DMS114 treated with DMSO at 0.1 percent for 48 hours (cell line): ENCODE data around the gene PXDN.

Experiments used
- DNase-seq: peaks from one replicate; lab custom pipeline; 2025; ENCODE audit not compliant: unreplicated experiment; lab: John Stamatoyannopoulos, UW

Gene PXDN

DNA sequence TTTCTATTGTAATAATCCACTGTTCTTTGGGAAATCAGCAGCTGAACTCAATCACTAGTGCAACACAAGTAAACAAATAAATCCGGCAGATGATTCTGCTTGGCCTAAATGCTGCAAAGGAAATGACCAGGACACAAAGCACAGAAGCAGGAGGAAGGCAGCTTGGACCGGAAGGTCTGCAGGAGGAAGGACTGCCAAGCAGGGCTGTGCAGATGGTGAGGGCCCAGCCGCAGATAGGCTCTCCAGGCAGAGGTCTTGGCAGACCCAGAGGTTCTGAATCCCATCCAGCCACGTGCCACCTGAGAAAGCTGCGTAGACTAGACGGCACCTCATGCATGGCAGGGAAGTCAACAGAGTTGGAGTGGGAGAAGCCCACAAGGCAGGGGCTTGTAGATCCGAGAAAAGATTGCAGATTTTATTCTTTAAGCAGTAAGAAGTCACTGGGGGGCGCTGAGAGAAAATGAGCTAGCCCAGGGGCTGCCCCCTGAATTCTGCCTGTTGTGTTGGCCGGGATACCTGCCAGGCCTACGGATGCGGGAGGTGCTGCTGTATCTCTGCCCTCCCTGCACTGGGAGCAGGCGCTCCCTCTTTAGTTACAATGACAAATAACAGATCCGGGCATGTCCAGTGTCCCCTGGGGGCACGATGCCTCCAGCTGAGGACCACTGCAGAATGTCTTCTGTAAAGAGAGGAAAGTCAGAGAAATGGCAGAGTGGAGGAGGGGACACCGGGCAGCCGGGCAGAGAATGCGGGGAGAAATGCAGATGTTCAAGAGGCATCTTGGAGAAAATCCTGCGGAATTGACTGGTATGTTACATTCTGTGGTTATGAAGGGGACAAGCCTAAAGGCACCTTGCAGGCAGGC is 153.5 kb downstream of the PXDN start:
- no peak for DNase-seq

DNA sequence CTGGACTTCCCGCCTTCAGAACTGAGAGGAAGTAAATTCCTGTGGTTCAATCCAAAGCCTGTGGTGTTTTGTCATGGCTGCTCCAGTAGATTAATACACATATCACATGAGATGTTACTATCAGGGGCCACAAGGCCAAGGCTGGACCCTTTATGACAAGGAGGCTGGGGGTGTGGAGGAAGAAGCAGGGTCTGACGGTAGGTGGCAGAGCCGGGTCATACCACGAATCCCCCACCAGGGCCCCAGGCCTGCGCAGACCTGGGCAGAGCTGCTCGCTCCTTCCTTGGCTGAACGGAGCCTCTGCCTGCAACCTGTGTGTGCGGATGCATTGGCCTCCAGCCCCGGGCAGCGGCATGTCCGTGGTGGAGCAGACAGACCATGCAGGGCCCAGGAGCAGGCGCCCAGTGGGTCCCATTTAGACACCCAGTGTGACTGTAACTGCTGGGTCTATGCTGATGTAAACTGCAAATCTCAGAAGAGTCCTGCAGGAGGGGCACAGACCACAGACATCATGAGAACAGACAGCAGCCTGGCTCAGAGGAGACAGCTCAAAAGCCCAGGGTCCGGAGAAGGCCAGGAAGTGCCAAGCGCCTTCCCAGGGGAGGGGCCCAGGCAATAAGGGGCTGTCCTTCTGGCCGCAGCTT is 155.2 kb downstream of the PXDN start:
- DNase-seq: no peak

DNA sequence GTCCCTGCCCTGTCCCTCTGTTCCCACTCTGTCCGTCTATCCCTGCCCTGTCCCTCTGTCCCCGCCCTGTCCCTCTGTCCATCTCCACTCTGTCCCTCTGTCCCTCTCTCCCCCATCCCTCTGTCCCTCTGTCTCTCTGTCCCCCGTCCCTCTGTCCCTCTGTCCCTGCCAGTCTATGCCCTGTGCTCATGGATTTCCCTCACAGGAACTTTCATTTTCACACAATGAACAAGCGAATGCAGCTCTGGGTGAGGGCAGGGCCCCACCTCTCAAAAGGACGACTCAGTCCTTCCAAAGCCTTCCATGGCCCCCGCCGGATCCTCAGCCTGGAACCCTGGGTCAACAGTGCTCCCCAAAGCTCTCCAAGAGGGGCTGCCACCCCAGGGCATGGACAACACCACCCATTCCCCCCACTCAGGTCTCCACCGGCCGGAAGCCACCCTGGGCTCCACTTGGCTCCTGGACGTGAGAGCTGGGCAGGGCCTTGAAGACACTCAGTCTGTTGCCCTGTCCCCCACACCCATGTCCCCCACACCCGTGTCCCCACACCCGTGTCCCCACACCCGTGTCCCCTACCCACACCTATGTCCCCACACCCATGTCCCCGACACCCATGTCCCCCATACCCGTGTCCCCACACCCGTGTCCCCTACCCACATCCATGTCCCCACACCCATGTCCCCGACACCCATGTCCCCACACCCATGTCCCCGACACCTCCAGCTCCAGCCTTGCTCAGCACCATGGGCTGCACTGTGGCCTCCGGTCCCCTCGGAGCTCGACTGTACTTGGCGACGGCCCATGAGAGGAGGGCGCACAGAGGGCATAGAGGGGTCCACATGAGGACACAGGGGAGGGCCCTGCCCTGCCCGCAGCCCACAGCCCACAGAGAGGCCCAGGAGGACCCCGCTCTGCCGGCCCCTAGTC is 156.0 kb downstream of the PXDN start:
- no peak for DNase-seq

DNA sequence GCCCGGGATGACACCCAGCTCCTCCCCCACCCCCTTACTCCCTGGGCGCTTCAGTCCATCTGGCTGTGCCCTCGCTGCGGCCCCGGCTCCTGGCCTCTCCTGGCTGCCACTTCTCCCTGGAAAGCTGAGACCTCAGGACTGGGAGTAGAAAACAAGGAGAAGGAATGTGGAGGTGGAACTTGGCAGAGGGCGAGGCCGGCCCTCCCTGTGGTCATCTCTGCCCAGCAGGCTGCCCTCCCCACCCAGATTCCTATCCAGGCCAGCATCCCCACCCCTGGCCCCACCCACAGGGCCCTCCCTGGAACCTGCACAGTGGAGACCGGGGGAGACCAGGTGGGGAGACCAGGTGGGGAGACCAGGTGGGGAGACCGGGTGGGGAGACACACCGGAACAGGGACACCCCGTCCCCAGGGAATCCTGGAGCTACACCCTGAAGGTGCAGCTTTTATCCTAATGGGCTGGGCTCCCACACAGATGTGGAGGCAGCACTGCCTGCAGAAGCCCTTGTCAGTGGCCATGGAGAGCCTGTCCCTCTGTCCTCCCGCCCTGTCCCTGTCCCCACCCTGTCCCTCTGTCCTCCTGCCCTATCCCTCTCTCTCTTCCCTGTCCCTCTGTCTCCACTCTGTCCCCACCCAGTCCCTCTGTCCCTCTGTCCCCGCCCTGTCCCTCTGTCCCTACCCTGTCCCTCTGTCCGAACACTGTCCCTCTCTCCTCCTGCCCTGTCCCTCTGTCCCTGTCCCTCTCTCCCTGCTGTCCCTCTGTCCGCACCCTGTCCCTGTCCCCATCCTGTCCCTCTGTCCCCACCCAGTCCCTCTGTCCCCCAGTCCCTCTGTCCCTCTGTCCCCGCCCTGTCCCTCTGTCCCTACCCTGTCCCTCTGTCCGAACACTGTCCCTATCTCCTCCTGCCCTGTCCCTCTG is 157.1 kb downstream of the PXDN start:
- no peak for DNase-seq

DNA sequence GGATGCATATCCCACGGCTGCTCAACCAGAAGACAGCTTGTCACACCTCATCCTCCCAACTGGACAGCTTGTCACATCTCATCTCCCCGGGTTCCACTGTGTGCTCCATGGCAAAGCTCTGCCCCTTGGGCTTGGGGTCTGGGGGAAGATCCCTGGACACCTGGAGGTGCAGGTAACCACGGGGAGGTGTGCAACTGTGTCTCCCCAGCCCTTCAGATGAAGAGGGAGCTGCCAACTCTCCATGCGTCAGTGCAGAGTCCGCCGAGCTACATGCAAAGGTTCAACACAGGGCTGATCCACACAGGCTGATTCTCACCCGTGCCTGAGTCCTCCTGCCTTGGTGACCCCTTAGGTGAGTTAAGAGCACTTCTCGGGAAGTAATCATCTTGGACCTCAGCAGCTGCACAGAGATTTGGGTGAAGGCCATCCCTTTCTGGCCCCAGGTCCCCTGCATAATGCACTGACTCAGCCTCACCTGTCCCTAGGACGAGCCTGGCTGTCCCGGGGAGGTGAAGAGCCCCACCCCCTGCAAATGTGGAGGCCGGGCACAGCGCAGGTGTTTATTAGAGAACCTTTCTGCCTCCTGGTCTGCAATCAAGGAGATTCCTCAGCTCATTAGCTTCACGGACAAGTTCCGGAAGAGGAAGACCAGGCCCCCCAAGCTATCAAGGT is 157.9 kb downstream of the PXDN start:
- DNase-seq: no peak

DNA sequence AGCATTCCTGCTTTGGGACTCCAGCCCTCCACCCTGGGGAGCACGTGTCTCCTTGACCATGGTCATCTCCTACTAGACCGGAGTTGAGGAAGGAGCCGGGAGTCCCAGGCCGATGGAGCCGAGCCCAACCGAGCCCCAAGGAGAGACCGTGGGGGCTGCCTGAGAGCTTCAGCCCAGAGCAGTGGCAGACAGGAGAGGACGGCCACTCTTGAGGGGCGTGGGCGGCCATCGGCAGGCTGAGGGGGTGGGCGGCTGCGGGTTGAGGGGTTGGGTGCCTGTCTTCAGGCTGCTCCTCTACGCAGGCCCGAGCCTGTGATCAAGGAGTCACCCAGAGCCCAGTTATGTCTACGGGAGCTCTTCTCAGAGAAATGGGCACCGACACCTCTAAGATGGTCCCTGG is 158.7 kb downstream of the PXDN start:
- DNase-seq: no peak

DNA sequence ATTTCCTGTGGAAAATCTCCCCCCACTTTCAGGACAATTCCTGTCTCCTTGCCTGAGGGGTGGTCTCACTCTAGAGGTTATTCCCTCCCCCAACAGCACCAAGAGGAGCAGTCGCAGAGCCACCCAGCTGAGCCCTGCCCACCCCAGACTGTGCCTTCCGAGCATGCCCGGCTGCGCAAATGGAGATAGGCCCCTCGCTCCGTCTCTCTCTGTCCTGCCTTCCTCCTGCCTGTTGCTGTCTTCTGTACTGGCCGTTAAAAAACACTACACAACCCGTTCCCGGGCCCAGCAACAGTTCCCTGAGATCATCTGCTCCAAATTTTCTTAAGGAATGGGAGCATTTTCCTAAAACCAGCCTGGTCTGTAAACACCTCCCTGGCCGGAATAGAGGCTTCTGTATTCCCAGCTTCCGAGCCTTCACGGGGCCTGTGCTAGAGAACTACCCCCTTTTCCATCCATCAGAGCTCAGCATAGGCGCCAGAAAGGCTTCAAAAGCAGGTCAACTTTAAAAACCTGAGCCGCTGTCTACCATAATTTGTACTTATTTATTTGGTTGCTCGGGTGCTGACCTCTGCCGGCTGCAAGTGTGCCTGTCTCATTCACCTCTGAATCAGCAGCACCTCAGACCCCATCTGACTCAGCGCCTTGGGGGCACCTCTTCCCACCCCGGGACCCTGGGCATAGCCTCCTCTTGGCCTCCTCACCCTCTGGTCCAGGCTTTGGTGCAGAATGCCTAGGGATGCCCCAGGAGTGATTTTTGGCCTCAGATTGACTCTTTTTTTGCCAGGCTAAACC is 159.4 kb downstream of the PXDN start:
- DNase-seq: no peak

DNA sequence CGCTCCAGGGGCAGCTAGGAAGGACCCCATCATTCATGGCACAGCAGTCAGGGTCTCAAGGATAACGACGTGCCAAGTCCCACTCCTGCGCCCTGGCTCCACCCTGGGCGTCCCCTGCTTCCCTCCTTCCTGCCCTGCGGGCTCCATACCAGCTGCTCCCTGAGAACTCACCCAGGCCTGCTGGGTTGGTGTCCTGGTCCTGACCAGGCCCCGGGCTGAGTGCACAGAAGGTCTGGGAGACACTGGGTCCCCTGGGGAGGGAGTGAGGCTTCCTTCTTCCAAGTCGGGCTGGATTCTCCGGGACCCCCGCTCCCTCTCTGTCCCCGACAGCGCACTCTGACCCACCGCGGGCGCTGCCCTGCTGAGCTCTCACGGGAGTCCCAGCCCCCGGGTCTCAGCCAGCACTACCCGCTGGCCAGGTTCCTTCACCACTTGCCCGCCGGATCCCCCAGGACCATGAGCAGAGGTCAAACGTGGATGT is 160.2 kb downstream of the PXDN start:
- DNase-seq: no peak

DNA sequence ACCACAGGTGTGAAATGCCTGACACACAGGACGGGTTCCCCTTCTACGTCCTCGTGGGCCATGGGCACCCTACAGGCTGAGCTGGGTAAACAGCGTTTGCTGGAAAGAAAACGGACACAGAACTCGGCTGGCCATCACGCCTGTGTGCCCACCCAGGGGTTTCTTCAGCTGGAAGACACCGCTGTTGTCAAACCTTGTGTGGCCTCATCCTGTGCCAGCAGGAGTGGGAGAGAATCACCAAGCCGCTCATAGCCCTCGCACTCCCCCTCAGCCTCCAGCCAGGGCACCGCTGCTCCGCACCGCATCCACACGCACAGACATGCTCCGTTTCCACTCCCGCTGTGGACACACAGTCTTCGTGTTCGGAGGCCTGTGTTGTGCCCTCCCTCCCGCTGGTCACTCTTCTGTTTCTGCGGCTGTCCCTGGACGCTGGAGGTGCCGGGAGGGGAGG is 161.4 kb downstream of the PXDN start:
- DNase-seq: no peak

DNA sequence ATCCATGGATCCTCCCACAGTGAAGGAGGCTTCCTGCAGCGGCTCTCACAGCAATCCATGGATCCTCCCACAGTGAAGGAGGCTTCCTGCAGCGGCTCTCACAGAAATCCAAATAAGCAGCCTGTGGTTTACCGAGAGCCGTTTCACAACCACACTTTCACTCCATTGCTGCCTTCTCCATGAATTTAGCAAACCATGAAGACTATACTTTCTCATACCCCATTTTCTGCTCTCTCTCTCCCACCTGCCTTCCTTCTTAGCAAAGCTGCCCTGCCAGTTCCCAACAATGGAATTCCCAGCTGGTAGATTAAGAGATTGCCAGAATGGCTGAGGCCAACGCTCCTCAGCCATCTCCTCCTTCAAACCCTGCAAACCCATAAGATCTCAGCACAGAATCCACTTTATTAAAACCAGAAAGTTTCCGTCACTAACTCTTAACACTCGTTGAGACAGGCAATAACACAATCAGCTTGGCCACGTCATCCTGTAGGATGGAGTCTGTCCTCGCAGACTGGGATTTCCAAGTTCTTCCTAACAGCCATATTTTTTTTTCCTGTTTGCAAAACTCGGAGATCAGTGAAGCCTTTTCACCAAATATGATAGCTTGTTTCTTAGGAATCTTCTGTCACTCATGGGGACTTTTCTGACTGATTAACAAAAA is 162.2 kb downstream of the PXDN start:
- DNase-seq: no peak
